HCEC 1CT (cell line): ENCODE results near the gene PTPRN2.
"Not testable (repeated sequence)": the region's sequence is repeated elsewhere in the genome, so short reads cannot be mapped to it uniquely, and the experiment has no call there.

Experiments
- DNase-seq: peaks from one replicate; pipeline ENCODE4 v3.0.0-alpha.2; 2017

PTPRN2 gene

GRCh38 chr7:157569967-157570366, 1017.7 kb downstream of the PTPRN2 start:
- no peak for DNase-seq

GRCh38 chr7:157568770-157569584, 1018.6 kb downstream of the PTPRN2 start:
- DNase-seq = no peak

GRCh38 chr7:157568106-157568769, 1019.4 kb downstream of the PTPRN2 start:
- no peak for DNase-seq

- DNase-seq = no peak
Observed at GRCh38 chr7:157567666-157568065, 1020.0 kb downstream of the PTPRN2 start.

- no peak for DNase-seq
Observed at GRCh38 chr7:157566631-157567006, 1021.0 kb downstream of the PTPRN2 start.

- DNase-seq = no peak
Observed at GRCh38 chr7:157565981-157566630, 1021.5 kb downstream of the PTPRN2 start.

- no peak for DNase-seq
Observed at GRCh38 chr7:157565201-157565626, 1022.4 kb downstream of the PTPRN2 start.

GRCh38 chr7:157564517-157565177, 1023.0 kb downstream of the PTPRN2 start:
- DNase-seq = no peak

GRCh38 chr7:157563467-157564135, 1024.0 kb downstream of the PTPRN2 start:
- DNase-seq = not testable (repeated sequence)

GRCh38 chr7:157562522-157563398, 1024.9 kb downstream of the PTPRN2 start:
- not testable (repeated sequence) for DNase-seq

GRCh38 chr7:157561816-157562410, 1025.7 kb downstream of the PTPRN2 start:
- DNase-seq = no peak

GRCh38 chr7:157561523-157561785, 1026.2 kb downstream of the PTPRN2 start:
- DNase-seq = no peak

- DNase-seq = no peak
Observed at GRCh38 chr7:157560710-157561522, 1026.7 kb downstream of the PTPRN2 start.

- no peak for DNase-seq
Observed at GRCh38 chr7:157560258-157560654, 1027.4 kb downstream of the PTPRN2 start.

- no peak for DNase-seq
Observed at GRCh38 chr7:157559596-157560257, 1027.9 kb downstream of the PTPRN2 start.

GRCh38 chr7:157558875-157559595, 1028.6 kb downstream of the PTPRN2 start:
- no peak for DNase-seq

- DNase-seq = no peak
Observed at GRCh38 chr7:157558516-157558874, 1029.1 kb downstream of the PTPRN2 start.

GRCh38 chr7:157558061-157558460, 1029.6 kb downstream of the PTPRN2 start:
- no peak for DNase-seq

GRCh38 chr7:157557263-157557662, 1030.4 kb downstream of the PTPRN2 start:
- DNase-seq = no peak

GRCh38 chr7:157556642-157556944, 1031.0 kb downstream of the PTPRN2 start:
- no peak for DNase-seq
